GM21381 (cell line): Measurements from ENCODE around the gene CHRNA7.

Source experiments
- ATAC-seq: cut with Tn5 transposase; IDR thresholded peaks from one replicate; pipeline ENCODE4 v1.9.1; 2021; ENCODE audit warnings: mild to moderate bottlenecking, moderate library complexity; ENCODE audit not compliant: unreplicated experiment

Gene CHRNA7

GRCh38 chr15:32067115-32067514, 36.8 kb downstream of the CHRNA7 start:
- ATAC-seq, result no peak

GRCh38 chr15:32089851-32090359, 59.6 kb downstream of the CHRNA7 start:
- ATAC-seq, result no peak

GRCh38 chr15:32091505-32092380, 61.4 kb downstream of the CHRNA7 start:
- no peak for ATAC-seq

DNA sequence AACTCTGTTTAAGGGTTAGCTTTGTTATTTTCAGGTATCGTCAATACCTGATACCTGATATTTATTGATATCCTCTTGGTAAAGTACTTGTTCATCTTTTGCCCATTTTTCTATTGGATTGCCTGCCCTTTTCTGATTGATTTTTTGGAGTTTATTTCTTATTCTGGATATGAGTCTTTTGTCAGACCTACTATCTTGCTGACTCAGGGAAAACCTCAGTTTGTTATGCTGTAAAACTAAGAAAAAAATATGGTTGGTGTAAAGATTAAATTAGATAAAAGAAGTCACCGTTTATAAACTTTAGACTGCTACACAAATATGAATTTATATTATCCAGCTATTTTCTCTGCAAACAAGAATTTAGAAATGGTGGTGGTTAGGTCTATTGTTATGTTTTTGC, 65.9 kb downstream of the CHRNA7 start:
- ATAC-seq, result no peak

- ATAC-seq, result no peak
These were observed 66.8 kb downstream of the CHRNA7 start for GRCh38 chr15:32096916-32097617.

GRCh38 chr15:32098033-32098432, 67.7 kb downstream of the CHRNA7 start:
- ATAC-seq, result no peak

DNA sequence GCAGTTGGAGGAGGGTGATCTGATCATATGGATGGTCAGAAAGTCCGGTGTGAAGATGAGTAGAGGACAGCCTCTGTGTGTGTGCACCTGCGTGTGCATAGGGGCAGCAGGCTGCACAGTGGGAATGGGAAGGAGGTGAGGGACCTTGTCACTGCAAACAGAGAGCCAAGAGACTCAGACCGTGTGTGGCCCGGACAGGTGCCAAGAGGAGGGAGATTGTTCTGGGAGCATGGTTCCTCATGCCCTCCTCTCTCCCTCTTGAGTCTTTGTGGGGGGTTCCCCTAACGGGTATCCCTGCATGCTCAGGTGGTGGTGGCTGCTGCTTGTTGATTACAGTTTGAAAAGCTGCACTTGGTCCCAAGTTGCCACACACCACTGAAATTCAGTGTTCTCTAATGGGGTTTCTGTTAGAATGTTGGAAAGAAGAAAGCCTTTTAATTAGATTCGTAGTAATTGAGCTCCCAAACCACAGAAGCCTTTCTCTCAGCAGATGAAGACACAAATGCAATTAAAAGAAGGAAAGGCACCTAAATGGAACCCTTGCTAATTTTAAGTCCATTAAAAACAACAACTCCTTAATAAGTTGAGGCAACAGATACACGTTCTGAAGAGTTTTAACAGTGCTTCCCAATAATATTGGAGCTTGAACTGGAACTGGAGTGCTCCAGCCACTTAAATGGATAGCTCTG, 68.9 kb downstream of the CHRNA7 start:
- ATAC-seq, result no peak

DNA sequence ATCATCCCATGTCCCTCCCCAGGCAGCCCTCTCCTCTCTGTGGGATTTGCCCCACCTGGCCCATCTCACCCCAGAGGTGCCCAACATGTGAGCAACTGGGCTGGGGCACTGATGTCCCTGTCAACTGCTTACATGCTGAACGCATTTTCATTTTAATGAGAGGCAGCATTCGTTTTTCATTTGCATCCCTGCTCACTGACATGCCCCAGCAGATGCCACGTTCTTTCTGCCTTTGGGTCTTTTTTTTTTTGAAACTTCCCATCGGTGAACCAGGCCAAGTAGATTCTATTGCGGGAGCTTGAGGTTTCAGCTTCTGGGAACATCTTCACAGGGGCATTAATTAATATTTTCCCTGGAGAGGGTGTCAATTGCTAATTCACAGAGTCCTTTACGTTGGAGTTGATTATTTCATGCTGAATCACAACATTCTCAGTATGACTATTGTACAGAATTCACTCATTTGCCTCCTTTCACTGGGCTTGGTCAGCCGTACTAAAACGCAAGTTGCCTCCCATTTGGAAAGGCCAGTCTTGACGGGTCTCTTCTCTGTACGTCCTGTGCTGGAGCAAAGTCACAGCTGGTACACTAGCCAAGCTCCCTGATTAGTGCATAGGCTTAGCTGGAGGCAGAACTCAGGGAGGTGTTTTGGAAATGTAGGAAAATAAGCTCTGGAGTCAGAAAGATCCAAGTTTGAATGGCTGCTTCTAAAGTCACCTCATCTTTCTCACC, 69.8 kb downstream of the CHRNA7 start:
- ATAC-seq, result no peak

GRCh38 chr15:32104061-32104995, 74.0 kb downstream of the CHRNA7 start:
- ATAC-seq, result no peak

DNA sequence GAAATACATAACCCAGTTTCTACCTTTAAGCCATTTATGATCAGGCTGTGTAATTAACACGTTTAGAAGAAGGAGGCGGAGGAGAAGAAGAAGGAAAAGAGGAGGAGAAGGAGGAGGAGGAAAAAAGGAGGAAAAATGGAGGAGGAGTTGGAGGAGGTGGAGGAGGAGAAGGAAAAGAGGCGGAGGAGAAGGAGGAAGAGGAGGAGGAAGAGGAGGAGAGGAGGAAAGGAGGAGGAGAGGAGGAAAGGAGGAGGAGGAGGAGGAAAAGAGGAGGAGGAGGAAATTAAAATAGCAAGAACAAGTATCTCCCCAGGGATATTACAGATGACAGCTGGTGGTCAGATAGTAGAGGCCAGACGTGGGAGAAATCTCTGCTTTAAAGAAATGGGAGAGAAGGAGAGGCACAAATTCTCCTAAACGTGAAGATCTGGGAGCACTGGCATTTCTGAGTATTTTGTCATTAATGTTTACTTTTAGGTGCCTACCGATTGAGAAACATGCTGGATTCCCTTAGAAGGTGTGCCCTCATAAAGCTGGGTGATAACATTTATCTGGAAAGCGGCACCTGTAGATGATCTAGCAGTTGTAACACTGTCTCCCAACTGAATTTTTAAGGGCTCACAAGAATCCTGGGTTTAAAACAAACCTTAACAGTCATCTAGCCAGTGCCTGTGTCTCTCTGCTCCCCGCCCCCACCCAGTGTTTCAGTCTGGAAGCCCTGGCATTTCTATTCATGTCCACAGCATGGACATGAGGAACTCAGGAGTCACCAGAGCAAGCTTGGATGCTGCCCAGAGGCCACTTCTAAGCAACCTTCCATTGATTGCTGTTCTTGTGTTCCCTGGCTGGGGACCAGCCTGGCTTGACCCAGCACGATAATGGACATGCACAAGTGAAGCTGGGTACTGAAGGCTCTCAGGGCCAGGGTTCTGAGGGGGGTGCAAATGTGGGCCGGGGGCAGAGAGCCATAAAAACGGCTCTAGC, 75.2 kb downstream of the CHRNA7 start:
- no peak for ATAC-seq

- ATAC-seq, result no peak
These were observed 76.4 kb downstream of the CHRNA7 start for GRCh38 chr15:32106401-32107381.

GRCh38 chr15:32107477-32108080, 77.3 kb downstream of the CHRNA7 start:
- ATAC-seq, result no peak

GRCh38 chr15:32108661-32109060, 78.3 kb downstream of the CHRNA7 start:
- no peak for ATAC-seq

DNA sequence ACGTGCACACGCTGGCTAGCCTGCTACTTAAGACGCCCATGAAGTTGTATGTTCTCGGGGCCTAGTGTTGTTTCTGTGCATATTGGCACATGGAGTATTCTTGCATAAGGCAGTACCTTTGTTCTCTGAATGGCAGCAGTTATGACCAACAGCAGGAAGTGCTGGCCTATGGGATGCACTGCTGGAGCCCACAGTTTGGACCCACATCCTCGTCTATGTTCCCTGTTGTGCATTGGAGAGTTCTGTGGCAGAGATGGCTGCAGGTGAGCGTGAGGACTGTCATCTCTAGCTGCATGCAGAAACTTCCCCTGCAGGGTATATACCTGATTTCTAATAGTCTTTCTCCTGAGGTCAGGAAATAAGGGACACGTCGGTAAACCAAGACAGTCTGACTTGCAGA, 81.8 kb downstream of the CHRNA7 start:
- ATAC-seq, result no peak

DNA sequence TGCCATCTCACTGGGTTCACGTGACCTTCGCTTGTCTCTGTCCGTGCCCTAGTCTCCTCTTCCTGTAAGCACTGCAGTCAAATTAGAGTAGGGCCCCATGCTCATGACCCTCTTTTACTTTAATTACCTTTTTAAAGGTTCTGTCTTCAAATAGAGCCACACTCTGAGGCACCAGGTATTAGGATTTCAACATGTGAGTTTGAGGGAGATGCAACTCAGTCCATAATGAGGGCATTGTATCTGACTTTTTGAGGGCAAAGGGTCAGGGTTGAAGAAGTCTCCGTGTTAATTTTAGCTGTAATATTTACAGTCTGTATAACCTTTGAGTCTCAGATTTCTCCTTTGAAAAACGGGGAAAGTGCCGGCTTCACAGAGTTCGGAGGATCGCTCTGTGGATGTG, 82.9 kb downstream of the CHRNA7 start:
- no peak for ATAC-seq

DNA sequence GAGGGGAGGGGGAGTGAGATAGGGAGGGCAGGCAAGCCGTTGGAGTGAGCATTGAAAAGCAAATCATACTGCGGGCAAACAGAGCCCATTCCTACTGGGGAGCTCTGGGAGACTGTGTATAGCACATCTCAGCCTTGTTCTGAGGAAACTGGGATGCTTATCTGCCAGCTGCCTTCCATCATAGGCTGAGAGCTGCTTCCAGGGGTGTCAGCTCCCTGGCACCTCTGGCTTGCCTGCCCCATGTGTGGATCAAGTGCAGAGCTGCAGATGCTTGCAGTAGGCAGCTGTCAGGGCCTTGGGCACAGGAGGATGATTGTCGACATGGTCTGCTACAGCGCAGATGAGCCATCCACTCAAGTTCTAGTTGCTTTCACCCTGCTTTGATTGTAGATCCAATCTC, 86.8 kb downstream of the CHRNA7 start:
- ATAC-seq, result no peak

GRCh38 chr15:32119286-32119685, 89.0 kb downstream of the CHRNA7 start:
- ATAC-seq, result no peak
